ENCODE data around the gene PCDHGA4. TPM values are rescaled to one million over a fixed set of nuclear protein-coding genes. Genes with fewer than 3 reads are reported as not detected.
A peak's percentile ranks its signal among the peaks of the same experiment; 100 is the strongest.

The PCDHGA4 gene
- total and polyA plus RNA-seq, 10 donors: 0.04 to 4.5 (median 2.0) TPM

- H3K4me3 ChIP-seq: peak within 1 kb of the TSS in 5 of 8 donors; percentile 2 to 60 (median 24)
- peaks cover 0 to 94% (median 16%) of the 10 kb centered on the region in 7 donors for H3K27me3 ChIP-seq (replicated peaks in 1 of 7)
- no peak for DNase-seq
- TF ChIP-seq CTCF (IDR thresholded peaks at IDR 0.05 in 8 of 11, conservative IDR thresholded peaks at IDR 0.05 in 3 of 11) (peak in 5 of 11 experiments; percentile 22 to 38 (median 27)), POLR2AphosphoS5 (IDR thresholded peaks at IDR 0.05) (no peak), POLR2A (IDR thresholded peaks at IDR 0.05) (no peak)
- H3K9me3 ChIP-seq: peaks cover 0 to 100% (median 97%) of the 10 kb centered on the region in 8 donors
- H3K4me1 ChIP-seq: no peaks in the 10 kb centered on the region
- 15 to 23% (median 18%) methylated on average over 23 to 24 of the region's 24 CpGs for WGBS, 5 donors
- intact Hi-C loops (cut with DNase I; ENCODE audit: low total_unique reads): no loop called here
- no peak within 1 kb of the TSS for H3K27ac ChIP-seq
- H3K36me3 ChIP-seq: peaks cover 0 to 7% (median 0%) of the 10 kb centered on the region in 6 donors
These were observed 5.1 kb downstream of the PCDHGA4 start, which contains the start of gene PCDHGB2 for GRCh38 chr5:141359790-141360426. TSS of gene PCDHGB2 (plus strand) at chr5:141359994. CDS start at chr5:141360136, 142 bp downstream.

DNA sequence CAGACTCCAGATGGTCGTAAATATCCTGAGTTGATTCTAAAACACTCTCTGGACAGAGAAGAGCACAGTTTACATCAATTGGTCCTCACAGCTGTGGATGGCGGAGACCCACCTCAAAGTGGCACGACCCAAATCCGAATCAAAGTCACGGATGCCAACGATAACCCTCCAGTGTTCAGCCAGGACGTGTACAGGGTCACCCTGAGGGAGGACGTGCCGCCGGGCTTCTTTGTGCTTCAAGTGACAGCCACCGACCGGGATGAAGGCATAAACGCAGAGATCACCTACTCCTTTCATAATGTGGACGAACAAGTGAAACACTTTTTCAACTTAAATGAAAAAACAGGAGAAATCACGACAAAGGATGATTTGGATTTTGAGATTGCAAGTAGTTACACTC lies 5.9 kb downstream of the PCDHGA4 start:
- TF ChIP-seq POLR2A (IDR thresholded peaks at IDR 0.05) (no peak), POLR2AphosphoS5 (IDR thresholded peaks at IDR 0.05) (no peak), CTCF (IDR thresholded peaks at IDR 0.05 in 8 of 11, conservative IDR thresholded peaks at IDR 0.05 in 3 of 11) (no peak)
- 35 to 55% (median 47%) methylated on average over 15 of the region's 15 CpGs for WGBS, 5 donors
- Histone ChIP-seq H3K4me3 (peak overlapping the region in 1 of 8 donors; percentile 60), H3K4me1 (no peaks in the 10 kb centered on the region), H3K9me3 (peaks cover 0 to 100% (median 97%) of the 10 kb centered on the region in 8 donors), H3K27me3 (replicated peaks in 1 of 7) (peaks cover 0 to 94% (median 17%) of the 10 kb centered on the region in 7 donors), H3K36me3 (peaks cover 0 to 7% (median 0%) of the 10 kb centered on the region in 6 donors), H3K27ac (no peak overlapping the region)
- intact Hi-C loops (cut with DNase I; ENCODE audit: low total_unique reads): no loop called here
- DNase-seq: no peak

DNA sequence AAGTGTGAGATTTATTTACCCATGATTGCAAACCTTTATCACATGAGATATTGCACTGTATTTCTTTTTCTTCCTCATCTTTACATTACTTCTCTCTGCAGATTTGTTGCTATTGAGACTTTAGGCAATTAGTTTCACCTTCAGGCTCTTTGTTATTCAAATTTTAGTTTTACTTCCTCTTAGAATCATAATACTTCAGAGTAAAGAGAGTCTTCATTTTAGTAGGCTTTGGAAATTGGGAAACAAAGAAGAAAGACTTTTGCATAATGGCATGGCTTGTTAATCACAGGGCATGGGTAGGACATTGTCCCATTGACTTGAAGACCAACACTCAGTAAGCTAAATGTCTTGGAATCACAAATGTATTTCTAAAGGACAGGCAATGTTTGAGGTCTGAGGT lies 7.9 kb downstream of the PCDHGA4 start:
- intact Hi-C loops (cut with DNase I; ENCODE audit: low total_unique reads): no loop called here
- no peaks in the 10 kb centered on the region for H3K4me1 ChIP-seq
- H3K27ac ChIP-seq: no peak overlapping the region
- H3K9me3 ChIP-seq: peaks cover 0 to 99% (median 98%) of the 10 kb centered on the region in 8 donors
- no peak overlapping the region for H3K4me3 ChIP-seq
- TF ChIP-seq POLR2A (IDR thresholded peaks at IDR 0.05) (no peak), POLR2AphosphoS5 (IDR thresholded peaks at IDR 0.05) (no peak), CTCF (IDR thresholded peaks at IDR 0.05 in 8 of 11, conservative IDR thresholded peaks at IDR 0.05 in 3 of 11) (no peak)
- H3K36me3 ChIP-seq: peaks cover 0 to 7% (median 0%) of the 10 kb centered on the region in 6 donors
- no peak for DNase-seq
- H3K27me3 ChIP-seq (replicated peaks in 1 of 7): peaks cover 0 to 94% (median 30%) of the 10 kb centered on the region in 7 donors

DNA sequence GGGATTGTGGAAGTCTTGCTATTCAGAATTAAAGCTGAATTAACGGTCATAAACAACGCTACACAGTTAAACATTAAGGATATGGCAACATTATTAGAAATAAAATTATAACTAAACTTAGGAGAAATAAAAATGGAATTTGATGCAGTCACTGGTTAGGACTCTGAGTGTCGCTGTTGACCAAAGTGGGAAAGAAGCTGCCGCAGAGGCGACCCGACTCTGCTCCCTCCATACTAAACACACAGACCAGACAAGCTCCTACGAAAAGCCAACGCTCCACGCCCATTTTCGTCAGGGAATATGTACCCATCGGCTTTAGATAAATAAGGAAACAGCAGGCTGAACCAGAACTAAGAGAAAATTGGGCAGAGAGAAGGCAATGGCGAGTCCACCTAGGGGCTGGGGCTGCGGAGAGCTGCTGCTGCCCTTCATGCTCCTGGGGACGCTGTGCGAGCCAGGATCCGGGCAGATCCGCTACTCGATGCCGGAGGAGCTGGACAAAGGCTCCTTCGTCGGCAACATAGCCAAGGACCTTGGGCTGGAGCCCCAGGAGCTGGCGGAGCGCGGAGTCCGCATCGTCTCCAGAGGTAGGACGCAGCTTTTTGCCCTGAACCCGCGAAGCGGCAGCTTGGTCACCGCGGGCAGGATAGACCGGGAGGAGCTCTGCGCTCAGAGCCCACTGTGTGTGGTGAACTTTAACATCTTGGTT lies 9.3 kb downstream of the PCDHGA4 start, which contains the start of gene PCDHGA5:
Gene PCDHGA5, plus strand, starts transcription at position 211 of the 709 bp plus-strand sequence. Its CDS starts 169 bp downstream, at position 380.
- no peak for DNase-seq
- H3K27me3 ChIP-seq (replicated peaks in 1 of 7): peaks cover 0 to 95% (median 30%) of the 10 kb centered on the region in 7 donors

More for the DNA sequence above, 9.3 kb downstream of the PCDHGA4 start, which contains the start of gene PCDHGA5:
- intact Hi-C loops (cut with DNase I; ENCODE audit: low total_unique reads): no loop called here
- Histone ChIP-seq H3K4me1 (no peaks in the 10 kb centered on the region), H3K4me3 (peak within 1 kb of the TSS in 1 of 8 donors; percentile 22), H3K27ac (no peak within 1 kb of the TSS), H3K36me3 (peaks cover 0 to 7% (median 0%) of the 10 kb centered on the region in 6 donors), H3K9me3 (peaks cover 0 to 100% (median 95%) of the 10 kb centered on the region in 8 donors)
- 23 to 33% (median 27%) methylated on average over 34 of the region's 34 CpGs for WGBS, 5 donors
- no peak for TF ChIP-seq POLR2A (IDR thresholded peaks at IDR 0.05)
- no peak for TF ChIP-seq POLR2AphosphoS5 (IDR thresholded peaks at IDR 0.05)
- no peak for TF ChIP-seq CTCF (IDR thresholded peaks at IDR 0.05 in 8 of 11, conservative IDR thresholded peaks at IDR 0.05 in 3 of 11)

All from spleen (tissue), 11 donors.